NB4 (cell line): ENCODE measurements around the gene PHF12.

Source experiments
- DNase-seq: peaks from one replicate; pipeline ENCODE4 v3.0.0; 2010; ENCODE audit warnings: low read depth
- H3K4me3 ChIP-seq: one replicate; pipeline ENCODE4 v1.5.1; 2011; ENCODE audit warnings: mild to moderate bottlenecking, low read depth, low read length, moderate library complexity
- CTCF ChIP-seq: IDR thresholded peaks from one replicate; pipeline ENCODE4 v1.5.1; 2012; ENCODE audit warnings: low read depth, low read length
- MAX ChIP-seq: IDR thresholded peaks from 2 replicates; pipeline ENCODE4 v1.6.1; 2011; ENCODE audit warnings: low read depth, low read length
- MYC ChIP-seq: IDR thresholded peaks from 2 replicates; pipeline ENCODE4 v1.6.1; 2011; ENCODE audit warnings: low read depth, low read length
- POLR2A ChIP-seq: IDR thresholded peaks from 2 replicates; pipeline ENCODE4 v1.6.1; 2011; ENCODE audit warnings: mild to moderate bottlenecking; ENCODE audit not compliant: insufficient read length; ENCODE audit errors: extremely low read depth

Gene PHF12

GRCh38 chr17:28954886-28955285 is 3.6 kb upstream of the PHF12 start:
- no peak overlapping the region for H3K4me3 ChIP-seq
- TF ChIP-seq POLR2A (no peak), MAX (no peak)
- DNase-seq, result no peak

- no peak overlapping the region for H3K4me3 ChIP-seq
- TF ChIP-seq CTCF, result peak; percentile 81
- TF ChIP-seq POLR2A, result no peak
- TF ChIP-seq MAX, result peak; percentile 17; the same call in 1 of the 2 replicates
- DNase-seq, result peak; percentile 73
Measured at GRCh38 chr17:28953444-28954118, 2.3 kb upstream of the PHF12 start.

- TF ChIP-seq MYC (peak; percentile 68), POLR2A (peak; percentile 44), MAX (0 out of 2 replicates have a peak, but pooled peaks have one; percentile 2), CTCF (no peak)
- H3K4me3 ChIP-seq, result peak overlapping the region; percentile 87
- peak; percentile 100 for DNase-seq
Measured at GRCh38 chr17:28951991-28952975, 965 bp upstream of the PHF12 start.

GRCh38 chr17:28950752-28951427 is 428 bp downstream of the PHF12 start:
- peak overlapping the region; percentile 91 for H3K4me3 ChIP-seq
- TF ChIP-seq POLR2A (no peak), MYC (0 out of 2 replicates have a peak, but pooled peaks have one; percentile 39)
- DNase-seq, result no peak

GRCh38 chr17:28950017-28950751 is 1.1 kb downstream of the PHF12 start:
- TF ChIP-seq CTCF (peak; percentile 0), MAX (no peak), MYC (0 out of 2 replicates have a peak, but pooled peaks have one; percentile 3), POLR2A (no peak)
- peak overlapping the region; percentile 91 for H3K4me3 ChIP-seq
- DNase-seq, result peak; percentile 88

- DNase-seq, result peak; percentile 79
- H3K4me3 ChIP-seq, result peak overlapping the region; percentile 91
- no peak for TF ChIP-seq MAX
- TF ChIP-seq CTCF, result no peak
- TF ChIP-seq MYC, result 0 out of 2 replicates have a peak, but pooled peaks have one; percentile 8
- TF ChIP-seq POLR2A, result no peak
Measured at GRCh38 chr17:28949185-28950016, 1.9 kb downstream of the PHF12 start.
